ENCODE measurements around the gene DAND5. TPM values are rescaled to one million over a fixed set of nuclear protein-coding genes. Genes with fewer than 3 reads are reported as not detected.

DAND5 gene
- total RNA-seq, 1 donor: not detected

- peaks cover 99% of the 10 kb centered on the region for H3K79me2 ChIP-seq (ENCODE audit: insufficient read depth, low read length)
- peaks cover 68% of the 10 kb centered on the region for H3K4me1 ChIP-seq (ENCODE audit: insufficient read depth, low read length)
- peak; percentile 65 for DNase-seq (ENCODE audit: insufficient read length, low spot score, missing footprints)
- peaks cover 3% of the 10 kb centered on the region for H4K20me1 ChIP-seq (ENCODE audit: insufficient read depth, low read length)
- TF ChIP-seq, protein P1, sequence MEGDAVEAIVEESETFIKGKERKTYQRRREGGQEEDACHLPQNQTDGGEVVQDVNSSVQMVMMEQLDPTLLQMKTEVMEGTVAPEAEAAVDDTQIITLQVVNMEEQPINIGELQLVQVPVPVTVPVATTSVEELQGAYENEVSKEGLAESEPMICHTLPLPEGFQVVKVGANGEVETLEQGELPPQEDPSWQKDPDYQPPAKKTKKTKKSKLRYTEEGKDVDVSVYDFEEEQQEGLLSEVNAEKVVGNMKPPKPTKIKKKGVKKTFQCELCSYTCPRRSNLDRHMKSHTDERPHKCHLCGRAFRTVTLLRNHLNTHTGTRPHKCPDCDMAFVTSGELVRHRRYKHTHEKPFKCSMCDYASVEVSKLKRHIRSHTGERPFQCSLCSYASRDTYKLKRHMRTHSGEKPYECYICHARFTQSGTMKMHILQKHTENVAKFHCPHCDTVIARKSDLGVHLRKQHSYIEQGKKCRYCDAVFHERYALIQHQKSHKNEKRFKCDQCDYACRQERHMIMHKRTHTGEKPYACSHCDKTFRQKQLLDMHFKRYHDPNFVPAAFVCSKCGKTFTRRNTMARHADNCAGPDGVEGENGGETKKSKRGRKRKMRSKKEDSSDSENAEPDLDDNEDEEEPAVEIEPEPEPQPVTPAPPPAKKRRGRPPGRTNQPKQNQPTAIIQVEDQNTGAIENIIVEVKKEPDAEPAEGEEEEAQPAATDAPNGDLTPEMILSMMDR (IDR thresholded peaks at IDR 0.05; ENCODE audit: extremely low read depth, low read depth, low read length): no peak
- H3K4me3 ChIP-seq (ENCODE audit: insufficient read depth, low read length): no peak overlapping the region
- peak overlapping the region; percentile 88 for H3K4me2 ChIP-seq (ENCODE audit: insufficient read depth, low read length)
- no peak overlapping the region for H2AFZ ChIP-seq (ENCODE audit: low read length)
- H3K36me3 ChIP-seq (ENCODE audit: insufficient read depth, low read length): peaks cover 3% of the 10 kb centered on the region
- H3K27ac ChIP-seq (ENCODE audit: low read depth, low read length): peak overlapping the region; percentile 84
- no peaks in the 10 kb centered on the region for H3K9me3 ChIP-seq (ENCODE audit: low read depth, low read length)
- no peaks in the 10 kb centered on the region for H3K27me3 ChIP-seq (ENCODE audit: insufficient read depth, low read length)
Observed at GRCh38 chr19:13016245-13016627, 46.9 kb downstream of the DAND5 start.

GRCh38 chr19:13016628-13017305, 47.4 kb downstream of the DAND5 start:
- no peaks in the 10 kb centered on the region for H3K27me3 ChIP-seq (ENCODE audit: insufficient read depth, low read length)
- H3K36me3 ChIP-seq (ENCODE audit: insufficient read depth, low read length): peaks cover 3% of the 10 kb centered on the region
- TF ChIP-seq, protein P1 (IDR thresholded peaks at IDR 0.05; ENCODE audit: extremely low read depth, low read depth, low read length): no peak
- H3K4me1 ChIP-seq (ENCODE audit: insufficient read depth, low read length): peaks cover 73% of the 10 kb centered on the region
- peaks cover 99% of the 10 kb centered on the region for H3K79me2 ChIP-seq (ENCODE audit: insufficient read depth, low read length)
- peak overlapping the region; percentile 88 for H3K4me2 ChIP-seq (ENCODE audit: insufficient read depth, low read length)
- H3K4me3 ChIP-seq (ENCODE audit: insufficient read depth, low read length): peak overlapping the region; percentile 64
- peak; percentile 72 for DNase-seq (ENCODE audit: insufficient read length, low spot score, missing footprints)
- peaks cover 3% of the 10 kb centered on the region for H4K20me1 ChIP-seq (ENCODE audit: insufficient read depth, low read length)
- peak overlapping the region; percentile 84 for H3K27ac ChIP-seq (ENCODE audit: low read depth, low read length)
- peak overlapping the region; percentile 49 for H2AFZ ChIP-seq (ENCODE audit: low read length)
- no peaks in the 10 kb centered on the region for H3K9me3 ChIP-seq (ENCODE audit: low read depth, low read length)

DNA sequence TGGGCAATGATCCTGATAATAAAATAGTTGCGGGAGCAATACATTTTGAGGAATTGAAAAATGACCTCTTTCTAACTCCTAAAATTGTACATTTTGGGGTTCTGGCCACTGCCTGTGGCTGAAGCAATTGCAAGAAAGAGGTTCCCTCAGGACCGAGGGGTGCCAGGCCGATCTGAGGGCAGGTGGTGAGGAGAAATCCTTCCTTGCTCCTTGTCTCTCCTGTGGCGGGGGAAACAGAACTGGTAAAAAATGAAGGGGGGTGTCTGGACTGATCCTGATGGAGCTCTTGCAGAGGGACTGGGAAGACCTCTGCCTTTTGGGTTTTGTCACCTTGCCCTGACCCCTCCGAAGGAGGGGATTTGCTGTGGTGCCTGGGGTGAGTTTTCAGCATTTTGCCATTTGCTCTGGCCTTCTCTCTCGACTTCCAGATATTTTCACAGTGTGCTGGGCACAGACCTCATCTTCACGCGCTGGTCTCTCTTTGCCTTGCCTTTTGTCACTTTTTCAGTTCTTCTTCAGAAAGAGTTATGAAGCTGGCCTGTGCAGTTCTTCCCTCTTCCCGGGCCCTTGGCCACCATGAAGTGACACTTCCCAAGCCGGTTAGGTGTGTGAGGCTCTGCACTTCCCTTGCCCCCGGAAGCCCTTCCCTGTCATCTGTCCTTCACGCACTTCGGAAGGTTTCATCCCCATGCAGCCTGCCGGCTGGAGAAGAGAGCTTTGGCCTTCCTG, 48.1 kb downstream of the DAND5 start:
- H3K27me3 ChIP-seq (ENCODE audit: insufficient read depth, low read length): no peaks in the 10 kb centered on the region
- H3K36me3 ChIP-seq (ENCODE audit: insufficient read depth, low read length): peaks cover 3% of the 10 kb centered on the region
- TF ChIP-seq, protein P1 (IDR thresholded peaks at IDR 0.05; ENCODE audit: extremely low read depth, low read depth, low read length): no peak
- H3K4me1 ChIP-seq (ENCODE audit: insufficient read depth, low read length): peaks cover 79% of the 10 kb centered on the region
- H3K4me2 ChIP-seq (ENCODE audit: insufficient read depth, low read length): peak overlapping the region; percentile 88
- H3K4me3 ChIP-seq (ENCODE audit: insufficient read depth, low read length): peak overlapping the region; percentile 64
- no peaks in the 10 kb centered on the region for H3K9me3 ChIP-seq (ENCODE audit: low read depth, low read length)
- peaks cover 97% of the 10 kb centered on the region for H3K79me2 ChIP-seq (ENCODE audit: insufficient read depth, low read length)
- H4K20me1 ChIP-seq (ENCODE audit: insufficient read depth, low read length): peaks cover 3% of the 10 kb centered on the region
- peak overlapping the region; percentile 84 for H3K27ac ChIP-seq (ENCODE audit: low read depth, low read length)
- peak overlapping the region; percentile 49 for H2AFZ ChIP-seq (ENCODE audit: low read length)
- peak; percentile 73 for DNase-seq (ENCODE audit: insufficient read length, low spot score, missing footprints)

Measured in osteoblast (primary cell).